HEK293 (cell line): ENCODE results near the gene CDK12.

ENCODE experiments used
- CTCF ChIA-PET: fragments of 350-600 bp; formaldehyde crosslinking; extraction: SDS; loops from one replicate; lab custom pipeline; 2021; ENCODE audit warnings: antibody characterized with exemption; lab: Yijun Ruan, JAX
- POLR2A ChIA-PET: fragments of 300-600 bp; formaldehyde crosslinking; extraction: SDS; loops from one replicate; lab custom pipeline; 2020; ENCODE audit warnings: antibody characterized with exemption, inconsistent platforms; lab: Yijun Ruan, JAX
- H3K27ac ChIP-seq: fragments of 200-500 bp; sonication (Bioruptor generic); 2 replicates; pipeline ENCODE4 v1.5.1; 2014; ENCODE audit warnings: low read depth, low read length, control low read depth, inconsistent platforms; ENCODE audit errors: extremely low read depth
- H3K36me3 ChIP-seq, 2 experiments: fragments of 200-500 bp in 1 of 2; sonication (Bioruptor generic) in 1 of 2; 1 replicate in 1 of 2; 2 replicates in 1 of 2; pipeline ENCODE4 v1.5.1; 2014 to 2017; ENCODE audit warnings: inconsistent platforms in 2 of 2, low read length in 2 of 2; ENCODE audit not compliant: control insufficient read depth in 2 of 2, insufficient read depth in 1 of 2
- H3K4me1 ChIP-seq: fragments of 200-500 bp; sonication (Bioruptor generic); 2 replicates; pipeline ENCODE4 v1.5.1; 2014; ENCODE audit warnings: mild to moderate bottlenecking, low read length, inconsistent platforms; ENCODE audit not compliant: control insufficient read depth, insufficient read depth
- H3K4me3 ChIP-seq: 2 replicates; pipeline ENCODE4 v1.5.1; 2011; ENCODE audit warnings: low read depth, mild to moderate bottlenecking, control low read depth, low read length, moderate library complexity
- H3K9me3 ChIP-seq: fragments of 200-500 bp; sonication (Bioruptor generic); 2 replicates; pipeline ENCODE4 v1.5.1; 2014; ENCODE audit warnings: low read depth, low read length, inconsistent platforms; ENCODE audit not compliant: control insufficient read depth, insufficient read depth
- GLI2 ChIP-seq: fragments of 450-650 bp; formaldehyde crosslinking; IDR thresholded peaks from 2 replicates; pipeline ENCODE4; 2017; ENCODE audit warnings: missing biosample characterization, missing genetic modification characterization, low read depth, borderline replicate concordance
- GLIS2 ChIP-seq: fragments of 450-650 bp; formaldehyde crosslinking; IDR thresholded peaks from 2 replicates; pipeline ENCODE4 v1.5.1; 2016; ENCODE audit warnings: missing biosample characterization, missing genetic modification characterization
- HOXC10 ChIP-seq: sonication (generic); formaldehyde crosslinking; IDR thresholded peaks from 2 replicates; pipeline ENCODE4 v1.8.1; 2023; ENCODE audit warnings: mild to moderate bottlenecking, missing genetic modification reagents
- ZBTB17 ChIP-seq: fragments of 450-650 bp; formaldehyde crosslinking; IDR thresholded peaks from 2 replicates; pipeline ENCODE4 v1.5.1; 2016; ENCODE audit warnings: missing biosample characterization, missing genetic modification characterization
- ZNF10 ChIP-seq: fragments of 450-650 bp; formaldehyde crosslinking; IDR thresholded peaks from 2 replicates; pipeline ENCODE4 v1.5.1; 2017; ENCODE audit warnings: missing biosample characterization, missing genetic modification characterization
- ZNF121 ChIP-seq: fragments of 450-650 bp; formaldehyde crosslinking; IDR thresholded peaks from 2 replicates; pipeline ENCODE4 v1.5.1; 2016; ENCODE audit warnings: missing biosample characterization, missing genetic modification characterization
- ZNF24 ChIP-seq: fragments of 450-650 bp; formaldehyde crosslinking; IDR thresholded peaks from 2 replicates; pipeline ENCODE4 v1.5.1; 2016; ENCODE audit warnings: missing biosample characterization, missing genetic modification characterization
- ZNF280D ChIP-seq: fragments of 450-650 bp; formaldehyde crosslinking; IDR thresholded peaks from 2 replicates; pipeline ENCODE4 v1.5.1; 2016; ENCODE audit warnings: missing biosample characterization, missing genetic modification characterization
- ZNF335 ChIP-seq: fragments of 450-650 bp; formaldehyde crosslinking; conservative IDR thresholded peaks from 2 replicates; pipeline ENCODE4 v1.5.1; 2016; ENCODE audit warnings: missing biosample characterization, missing genetic modification characterization
- ZNF433 ChIP-seq: fragments of 450-650 bp; formaldehyde crosslinking; IDR thresholded peaks from 2 replicates; pipeline ENCODE4 v1.5.1; 2016; ENCODE audit warnings: missing biosample characterization, missing genetic modification characterization, low read depth
- ZNF473 ChIP-seq: fragments of 450-650 bp; formaldehyde crosslinking; IDR thresholded peaks from 2 replicates; pipeline ENCODE4 v1.5.1; 2017; ENCODE audit warnings: missing biosample characterization, missing genetic modification characterization
- ZNF530 ChIP-seq: fragments of 450-650 bp; formaldehyde crosslinking; IDR thresholded peaks from 2 replicates; pipeline ENCODE4 v1.5.1; 2016; ENCODE audit warnings: low read depth, missing biosample characterization, missing genetic modification characterization
- ZNF544 ChIP-seq: fragments of 450-650 bp; formaldehyde crosslinking; IDR thresholded peaks from 2 replicates; pipeline ENCODE4 v1.5.0; 2017; ENCODE audit warnings: missing biosample characterization, missing genetic modification characterization
- ZNF561 ChIP-seq: fragments of 450-650 bp; IDR thresholded peaks from 2 replicates; pipeline ENCODE4 v1.5.1; 2018; ENCODE audit warnings: missing biosample characterization, missing genetic modification characterization, borderline replicate concordance
- ZNF645 ChIP-seq: fragments of 450-650 bp; formaldehyde crosslinking; IDR thresholded peaks from 2 replicates; pipeline ENCODE4; 2016; ENCODE audit warnings: missing biosample characterization, missing genetic modification characterization

The CDK12 gene

GRCh38 chr17:39551879-39552278, 90.6 kb downstream of the CDK12 start:
- POLR2A ChIA-PET: no interaction called here
- CTCF ChIA-PET: interaction anchor here (0.5 to 19.7 kb wide), 10 partner anchors 7 to 348 kb away, joined by 3 to 475 read pairs (median 4); partner anchors contain the start of gene PPP1R1B
- H3K27ac ChIP-seq: no peak overlapping the region

GRCh38 chr17:39553341-39553945, 92.2 kb downstream of the CDK12 start:
- TF ChIP-seq ZNF121: no peak
- TF ChIP-seq HOXC10: no peak
- TF ChIP-seq ZBTB17: no peak
- no peak for TF ChIP-seq ZNF645 (tag by site-specific recombination)
- TF ChIP-seq, all 188 proteins: peak for 0
- Histone ChIP-seq H3K36me3 (peaks cover 9 to 76% of the 10 kb centered on the region in 2 experiments), H3K27ac (no peak overlapping the region), H3K4me3 (no peak overlapping the region), H3K9me3 (no peaks in the 10 kb centered on the region), H3K4me1 (no peaks in the 10 kb centered on the region)
- ChIA-PET POLR2A (no interaction called here), CTCF (interaction anchor here (0.6 to 19.7 kb wide), 5 partner anchors 14 to 427 kb away, joined by 3 to 475 read pairs (median 3); partner anchors contain the start of genes PPP1R1B and PSMD3)

More at GRCh38 chr17:39551879-39552278, 90.6 kb downstream of the CDK12 start:
- H3K4me1 ChIP-seq: no peaks in the 10 kb centered on the region
- no peaks in the 10 kb centered on the region for H3K9me3 ChIP-seq
- H3K36me3 ChIP-seq: peaks cover 12 to 76% of the 10 kb centered on the region in 2 experiments
- TF ChIP-seq ZNF335 (peak; percentile 27; the same call in 1 of the 2 replicates), ZNF24 (tag by site-specific recombination) (no peak)
- no peak overlapping the region for H3K4me3 ChIP-seq

- Histone ChIP-seq H3K27ac (no peak overlapping the region), H3K4me3 (no peak overlapping the region), H3K9me3 (no peaks in the 10 kb centered on the region), H3K4me1 (no peaks in the 10 kb centered on the region)
- POLR2A ChIA-PET: no interaction called here
- TF ChIP-seq ZNF561 (tag by site-specific recombination): no peak
- TF ChIP-seq ZNF10 (tag by site-specific recombination): no peak
- no peak for TF ChIP-seq ZNF530 (tag by site-specific recombination)
- no peak for TF ChIP-seq GLI2 (tag by site-specific recombination)
- TF ChIP-seq ZNF433 (tag by site-specific recombination): no peak
- no peak for TF ChIP-seq ZNF280D (tag by site-specific recombination)
- no peak for TF ChIP-seq ZNF544
- TF ChIP-seq GLIS2 (tag by site-specific recombination): no peak
- no peak for TF ChIP-seq ZNF473 (tag by site-specific recombination)
- TF ChIP-seq, all 188 proteins: peak for 0
- CTCF ChIA-PET: interaction anchor here (0.6 to 19.7 kb wide), 3 partner anchors 8 to 420 kb away, joined by 3 to 475 read pairs (median 3); partner anchors contain the start of gene PPP1R1B
- peaks cover 15 to 66% of the 10 kb centered on the region in 2 experiments for H3K36me3 ChIP-seq
Observed at GRCh38 chr17:39555368-39555767, 94.1 kb downstream of the CDK12 start.
